OCI-LY1 (cell line): Measurements from ENCODE around the gene OR10H5.

Experiments
- H2AFZ ChIP-seq: fragments of 200-600 bp; sonication (generic), shearing (Covaris generic); 2 replicates; pipeline ENCODE4 v1.6.0; 2014; ENCODE audit warnings: antibody characterized with exemption, mild to moderate bottlenecking, low read length
- H3F3A ChIP-seq: fragments of 200-600 bp; sonication (generic), shearing (Covaris generic); 2 replicates; pipeline ENCODE4 v1.6.0; 2014; ENCODE audit warnings: mild to moderate bottlenecking, antibody characterized with exemption, low read length, moderate library complexity; ENCODE audit not compliant: insufficient read depth
- H3K27ac ChIP-seq: fragments of 200-600 bp; sonication (generic); 2 replicates; pipeline ENCODE4 v1.5.1; 2014; ENCODE audit warnings: low read length, mixed run types, mild to moderate bottlenecking, low read depth; ENCODE audit not compliant: poor library complexity, severe bottlenecking
- H3K27me3 ChIP-seq: fragments of 200-600 bp; sonication (generic); 2 replicates; pipeline ENCODE4 v1.6.0; 2014; ENCODE audit warnings: antibody characterized with exemption, mild to moderate bottlenecking, low read length, moderate library complexity; ENCODE audit not compliant: insufficient read depth
- H3K36me3 ChIP-seq: fragments of 200-600 bp; sonication (generic); 2 replicates; pipeline ENCODE4 v1.6.1; 2014; ENCODE audit warnings: mild to moderate bottlenecking, antibody characterized with exemption, low read length, moderate library complexity, mixed read lengths; ENCODE audit not compliant: insufficient read depth
- H3K4me1 ChIP-seq: fragments of 200-600 bp; sonication (generic); 2 replicates; pipeline ENCODE4 v1.5.1; 2014; ENCODE audit warnings: mild to moderate bottlenecking, low read length, moderate library complexity; ENCODE audit not compliant: insufficient read depth, severe bottlenecking
- H3K4me2 ChIP-seq: fragments of 200-600 bp; sonication (generic), shearing (Covaris generic); 2 replicates; pipeline ENCODE4 v1.6.1; 2014; ENCODE audit warnings: low read length
- H3K4me3 ChIP-seq: fragments of 200-600 bp; sonication (generic); 2 replicates; pipeline ENCODE4 v1.5.1; 2014; ENCODE audit warnings: low read length, low read depth, mild to moderate bottlenecking, mixed read lengths; ENCODE audit not compliant: poor library complexity, severe bottlenecking
- H3K79me2 ChIP-seq: fragments of 200-600 bp; shearing (Covaris generic); 2 replicates; pipeline ENCODE4 v1.6.1; 2016; ENCODE audit warnings: mixed run types, low read length, mixed read lengths; ENCODE audit not compliant: insufficient read depth
- H3K9ac ChIP-seq: fragments of 200-600 bp; sonication (generic), shearing (Covaris generic); 2 replicates; pipeline ENCODE4 v1.6.1; 2014; ENCODE audit warnings: mild to moderate bottlenecking, low read length, mixed read lengths
- H3K9me2 ChIP-seq: fragments of 200-600 bp; sonication (generic), shearing (Covaris generic); 2 replicates; pipeline ENCODE4 v1.6.1; 2014; ENCODE audit warnings: low read depth, mild to moderate bottlenecking, low read length, mixed read lengths
- H3K9me3 ChIP-seq: fragments of 200-600 bp; shearing (Covaris generic); 2 replicates; pipeline ENCODE4 v1.6.1; 2014; ENCODE audit warnings: low read length, mixed read lengths
- H4K20me1 ChIP-seq: fragments of 200-600 bp; sonication (generic), shearing (Covaris generic); 2 replicates; pipeline ENCODE4 v1.6.0; 2016; ENCODE audit warnings: mild to moderate bottlenecking, low read length; ENCODE audit not compliant: insufficient read depth
- EZH2 ChIP-seq: fragments of 200-600 bp; sonication (generic), shearing (Covaris generic); IDR thresholded peaks from 2 replicates; pipeline ENCODE4 v1.8.0; 2017; ENCODE audit warnings: borderline replicate concordance, mixed run types, mild to moderate bottlenecking, antibody characterized with exemption, low read length, moderate library complexity, mixed read lengths
- TF ChIP-seq, protein P1 (sequence below): fragments of 200-600 bp; sonication (generic), shearing (Covaris generic); IDR thresholded peaks from 2 replicates; pipeline ENCODE4 v1.5.1; 2017; ENCODE audit warnings: mild to moderate bottlenecking, antibody characterized with exemption, low read length, moderate library complexity, mixed read lengths

OR10H5 gene

DNA sequence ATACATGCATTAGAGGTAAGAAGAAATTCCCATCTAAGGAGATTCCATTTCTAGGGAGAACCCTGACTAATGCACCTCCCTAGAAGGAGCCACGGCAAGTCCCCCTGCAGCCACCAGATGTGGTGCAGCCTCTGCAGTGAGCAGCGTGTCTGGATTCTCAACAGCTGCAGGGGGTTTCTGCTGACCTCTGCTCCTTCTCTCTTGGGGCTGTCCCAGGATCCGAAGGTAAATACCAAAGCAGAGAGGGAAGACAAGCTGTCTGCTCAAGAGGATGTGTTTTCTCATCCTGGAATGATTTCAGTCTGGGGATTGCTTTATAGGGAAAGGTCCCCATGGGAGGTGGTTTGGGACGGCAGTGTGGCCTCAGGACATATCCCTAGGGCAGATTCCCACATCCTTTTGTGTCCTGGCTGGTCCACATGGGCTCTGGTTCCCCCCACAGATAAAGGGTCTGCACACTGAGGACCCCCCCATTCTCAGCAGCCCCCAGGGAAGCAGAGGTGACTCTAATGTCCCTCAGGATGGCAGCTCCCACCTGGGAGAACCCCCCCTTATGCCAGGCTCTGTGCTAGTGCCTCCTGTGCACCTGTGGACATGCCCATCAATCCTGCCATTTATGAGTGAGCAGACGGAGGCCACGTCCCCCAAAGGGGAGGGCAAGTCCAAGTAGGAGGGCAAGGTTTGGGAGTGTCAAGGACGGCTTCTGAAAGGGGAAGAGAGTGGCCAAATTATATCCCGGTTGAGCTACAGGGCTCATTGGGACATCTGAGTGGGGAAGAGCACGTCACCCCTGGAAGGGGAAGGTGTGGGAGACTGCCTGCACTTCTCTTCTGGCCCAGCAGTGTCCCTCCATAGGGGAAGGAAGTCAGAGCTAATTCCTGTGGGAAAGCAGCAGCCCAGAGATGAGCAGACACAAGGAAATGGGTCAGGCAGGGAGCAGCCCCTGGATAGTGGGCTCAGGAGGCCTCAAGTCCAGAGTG is 10.2 kb upstream of the OR10H5 start:
- H3K36me3 ChIP-seq, result no peaks in the 10 kb centered on the region
- H3F3A ChIP-seq, result no peaks in the 10 kb centered on the region
- no peak overlapping the region for H3K9ac ChIP-seq
- H3K9me2 ChIP-seq, result no peaks in the 10 kb centered on the region
- H2AFZ ChIP-seq, result no peak overlapping the region
- no peak overlapping the region for H3K4me3 ChIP-seq
- no peaks in the 10 kb centered on the region for H3K27me3 ChIP-seq
- H3K4me1 ChIP-seq, result no peaks in the 10 kb centered on the region
- H3K4me2 ChIP-seq, result no peak overlapping the region
- H3K27ac ChIP-seq, result no peak overlapping the region
- no peaks in the 10 kb centered on the region for H3K79me2 ChIP-seq
- H3K9me3 ChIP-seq, result no peaks in the 10 kb centered on the region
- TF ChIP-seq EZH2, result no peak
- TF ChIP-seq, protein P1, sequence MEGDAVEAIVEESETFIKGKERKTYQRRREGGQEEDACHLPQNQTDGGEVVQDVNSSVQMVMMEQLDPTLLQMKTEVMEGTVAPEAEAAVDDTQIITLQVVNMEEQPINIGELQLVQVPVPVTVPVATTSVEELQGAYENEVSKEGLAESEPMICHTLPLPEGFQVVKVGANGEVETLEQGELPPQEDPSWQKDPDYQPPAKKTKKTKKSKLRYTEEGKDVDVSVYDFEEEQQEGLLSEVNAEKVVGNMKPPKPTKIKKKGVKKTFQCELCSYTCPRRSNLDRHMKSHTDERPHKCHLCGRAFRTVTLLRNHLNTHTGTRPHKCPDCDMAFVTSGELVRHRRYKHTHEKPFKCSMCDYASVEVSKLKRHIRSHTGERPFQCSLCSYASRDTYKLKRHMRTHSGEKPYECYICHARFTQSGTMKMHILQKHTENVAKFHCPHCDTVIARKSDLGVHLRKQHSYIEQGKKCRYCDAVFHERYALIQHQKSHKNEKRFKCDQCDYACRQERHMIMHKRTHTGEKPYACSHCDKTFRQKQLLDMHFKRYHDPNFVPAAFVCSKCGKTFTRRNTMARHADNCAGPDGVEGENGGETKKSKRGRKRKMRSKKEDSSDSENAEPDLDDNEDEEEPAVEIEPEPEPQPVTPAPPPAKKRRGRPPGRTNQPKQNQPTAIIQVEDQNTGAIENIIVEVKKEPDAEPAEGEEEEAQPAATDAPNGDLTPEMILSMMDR, result no peak
- no peaks in the 10 kb centered on the region for H4K20me1 ChIP-seq

DNA sequence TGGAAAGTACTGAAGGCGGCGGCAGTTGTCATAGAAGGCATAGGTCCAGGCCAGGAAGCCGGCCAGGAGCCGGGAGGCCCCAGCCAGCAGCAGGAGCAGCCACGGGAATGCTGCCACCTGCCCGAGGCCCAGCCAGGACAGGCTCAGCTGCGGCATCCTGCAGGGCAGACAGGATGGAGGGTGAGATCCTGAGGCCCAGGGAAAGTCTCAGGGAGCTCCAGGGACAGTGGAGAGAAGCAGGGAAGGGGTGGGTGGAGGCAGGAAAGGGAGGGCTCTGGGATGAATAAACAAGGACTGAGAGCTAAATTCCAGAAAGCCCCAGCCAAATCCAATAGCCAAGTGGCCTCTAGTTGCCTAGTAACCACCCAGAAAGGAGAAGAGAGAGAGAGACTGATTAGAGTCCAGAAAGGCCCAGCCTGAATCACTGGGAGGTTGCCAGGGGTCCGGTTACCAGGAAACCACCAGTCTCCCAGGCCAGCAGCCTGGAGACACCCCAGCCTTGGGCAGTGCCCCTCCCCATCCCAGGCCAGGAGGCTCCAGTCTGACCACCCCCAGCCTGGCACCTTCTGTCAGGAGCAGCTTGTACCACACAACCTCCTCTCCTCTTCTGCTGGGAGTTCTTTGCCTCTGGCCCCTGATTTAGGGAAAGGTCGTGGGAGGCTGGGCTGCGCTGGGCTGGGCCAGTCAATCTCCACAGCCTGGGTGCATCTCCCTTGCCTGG is 7.5 kb upstream of the OR10H5 start:
- Histone ChIP-seq H3K9ac (no peak overlapping the region), H3K27me3 (no peaks in the 10 kb centered on the region), H3K9me3 (no peaks in the 10 kb centered on the region), H3K79me2 (no peaks in the 10 kb centered on the region), H3K4me3 (no peak overlapping the region), H2AFZ (no peak overlapping the region), H3K4me2 (no peak overlapping the region), H3K36me3 (no peaks in the 10 kb centered on the region), H3K9me2 (no peaks in the 10 kb centered on the region), H4K20me1 (no peaks in the 10 kb centered on the region), H3F3A (no peaks in the 10 kb centered on the region), H3K27ac (no peak overlapping the region), H3K4me1 (no peaks in the 10 kb centered on the region)
- no peak for TF ChIP-seq EZH2
- TF ChIP-seq, protein P1, result no peak

DNA sequence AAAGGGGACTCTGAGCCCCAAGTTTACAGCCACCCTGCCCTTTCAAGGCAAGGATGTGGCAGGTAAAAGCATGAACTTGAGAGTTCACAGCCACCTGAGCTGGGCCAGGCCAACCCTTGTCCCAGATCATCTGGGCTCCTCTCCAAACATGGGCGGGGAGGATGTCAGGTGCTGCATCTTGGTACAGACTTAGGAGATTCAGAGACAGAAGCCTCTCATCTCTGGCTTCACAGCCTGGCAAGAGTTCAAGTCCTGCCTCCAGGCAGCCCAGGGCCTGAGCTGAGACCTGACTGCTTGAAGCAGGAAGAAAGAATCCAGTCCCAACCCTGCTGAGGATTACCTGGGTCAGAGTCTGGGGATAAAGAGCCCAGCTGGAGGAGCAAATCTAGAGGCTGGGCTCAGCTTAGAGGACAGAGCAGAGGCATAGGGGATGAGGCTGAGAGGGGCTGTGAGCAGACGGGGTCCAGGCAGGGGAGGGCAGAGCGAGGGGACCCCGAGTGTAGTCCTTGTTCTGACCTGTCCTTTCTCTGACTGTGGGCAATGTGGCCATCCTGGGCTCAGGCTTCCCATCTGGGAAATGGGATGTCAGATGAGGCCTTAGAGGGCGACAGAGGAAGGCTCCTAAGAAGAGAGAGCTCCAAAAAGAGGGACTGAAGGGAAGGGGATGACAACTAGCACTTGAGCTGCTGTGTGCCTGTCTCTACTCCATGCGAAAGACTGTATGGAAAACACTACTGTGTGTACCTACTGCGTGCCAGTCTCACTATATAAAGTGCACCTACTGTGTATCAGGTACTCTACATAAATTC is 6.6 kb upstream of the OR10H5 start:
- H3K9me3 ChIP-seq, result no peaks in the 10 kb centered on the region
- no peaks in the 10 kb centered on the region for H3K79me2 ChIP-seq
- H2AFZ ChIP-seq, result no peak overlapping the region
- H3K9me2 ChIP-seq, result no peaks in the 10 kb centered on the region
- H3K4me3 ChIP-seq, result no peak overlapping the region
- H4K20me1 ChIP-seq, result no peaks in the 10 kb centered on the region
- no peak for TF ChIP-seq EZH2
- TF ChIP-seq, protein P1, result no peak
- H3K9ac ChIP-seq, result no peak overlapping the region
- no peak overlapping the region for H3K27ac ChIP-seq
- no peaks in the 10 kb centered on the region for H3K36me3 ChIP-seq
- no peaks in the 10 kb centered on the region for H3F3A ChIP-seq
- H3K27me3 ChIP-seq, result no peaks in the 10 kb centered on the region
- no peak overlapping the region for H3K4me2 ChIP-seq
- no peaks in the 10 kb centered on the region for H3K4me1 ChIP-seq
